Measurements from ENCODE around the gene CEP20.

GRCh38 chr16:15913046-15913698, 24.8 kb upstream of the CEP20 start:
- TF ChIP-seq CTCF (IDR thresholded peaks at IDR 0.05; ENCODE audit: poor library complexity) (no peak), EZH2phosphoT487 (IDR thresholded peaks at IDR 0.05; ENCODE audit: low read depth, severe bottlenecking, unreplicated experiment) (no peak)
